B cell (primary cell): Measurements from ENCODE around the gene OR10K2. TPM values are rescaled to one million over a fixed set of nuclear protein-coding genes. Genes with fewer than 3 reads are reported as not detected.

Experiments
- ATAC-seq: fragments of 200-7000 bp; cut with Tn5 transposase; one replicate; pipeline ENCODE4 v1.10.0; 2021; ENCODE audit warnings: low read depth, mild to moderate bottlenecking, moderate number of reproducible peaks, moderate library complexity
- CTCF ChIA-PET: fragments of 350-600 bp; sonication (Branson Sonifier 250); formaldehyde crosslinking; loops from one replicate; lab custom pipeline; 2021; ENCODE audit warnings: antibody characterized with exemption, inconsistent platforms; lab: Charles Lee
- POLR2A ChIA-PET: fragments of 350-600 bp; sonication (Branson Sonifier 250); formaldehyde crosslinking; loops from one replicate; lab custom pipeline; 2021; ENCODE audit warnings: antibody characterized with exemption; lab: Charles Lee
- DNase-seq: peaks from one replicate; pipeline ENCODE4 v3.0.0; 2013
- H2AFZ ChIP-seq: 2 replicates; pipeline ENCODE4 v1.6.1; 2012; ENCODE audit warnings: mild to moderate bottlenecking, low read depth, low read length; ENCODE audit not compliant: insufficient read depth, poor library complexity, severe bottlenecking
- H3K27ac ChIP-seq, 2 donors: 1 replicate in 1 of 2; 2 replicates in 1 of 2; pipeline ENCODE4 v1.5.1; 2012 to 2013; ENCODE audit warnings: low read length in 2 of 2, mild to moderate bottlenecking in 2 of 2, moderate library complexity in 1 of 2
- H3K27me3 ChIP-seq, 4 experiments: fragments of 200-600 bp in 1 of 4; sonication (generic) in 1 of 4; replicated peaks in 1 of 4; 1 replicate in 2 of 4; 2 replicates in 2 of 4; pipeline versions ENCODE4 v1.6.1 to v1.7.0; 2013 to 2016; ENCODE audit warnings: low read length in 3 of 4, mild to moderate bottlenecking in 2 of 4, mixed read lengths in 1 of 4, moderate library complexity in 1 of 4; ENCODE audit not compliant: insufficient read depth in 4 of 4, control insufficient read depth in 3 of 4; ENCODE audit errors: control extremely low read depth in 1 of 4
- H3K36me3 ChIP-seq, 2 experiments: replicated peaks in 1 of 2; 1 replicate in 1 of 2; 2 replicates in 1 of 2; pipeline versions ENCODE4 v1.6.1 to v1.7.1; 2013; ENCODE audit warnings: low read length in 1 of 2; ENCODE audit not compliant: insufficient read depth in 2 of 2, control insufficient read depth in 1 of 2; ENCODE audit errors: control extremely low read depth in 1 of 2, extremely low read depth in 1 of 2
- H3K4me1 ChIP-seq, 2 donors: fragments of 200-600 bp in 1 of 2; sonication (generic) in 1 of 2; 1 replicate in 1 of 2; 2 replicates in 1 of 2; pipeline versions ENCODE4 v1.5.1 to v1.6.1; 2013 to 2017; ENCODE audit warnings: low read length in 2 of 2; ENCODE audit not compliant: control insufficient read depth in 2 of 2, insufficient read depth in 2 of 2
- H3K4me2 ChIP-seq: replicated peaks from 2 replicates; pipeline ENCODE3; 2012; ENCODE audit warnings: mild to moderate bottlenecking, low read depth, low read length; ENCODE audit not compliant: poor library complexity, severe bottlenecking
- H3K4me3 ChIP-seq, 5 experiments: fragments of 200-600 bp in 1 of 5; sonication (generic) in 1 of 5; 1 replicate in 3 of 5; 2 replicates in 2 of 5; pipeline versions ENCODE4 v1.5.1 to v1.7.0; 2011 to 2016; ENCODE audit warnings: low read length in 4 of 5, mild to moderate bottlenecking in 4 of 5, low read depth in 2 of 5, control low read depth in 1 of 5, moderate library complexity in 1 of 5; ENCODE audit not compliant: insufficient read depth in 1 of 5; ENCODE audit errors: control extremely low read depth in 1 of 5, extremely low read depth in 1 of 5
- H3K79me2 ChIP-seq: fragments of 200-600 bp; sonication (generic); one replicate; pipeline ENCODE4 v1.6.0; 2016; ENCODE audit warnings: low read length; ENCODE audit not compliant: control insufficient read depth, insufficient read depth
- H3K9ac ChIP-seq: fragments of 200-600 bp; sonication (generic); 2 replicates; pipeline ENCODE4 v1.6.1; 2017; ENCODE audit warnings: mild to moderate bottlenecking, low read length, moderate library complexity
- H3K9me3 ChIP-seq, 3 donors: one replicate each; pipeline versions ENCODE4 v1.6.1 to v1.7.1; 2013; ENCODE audit warnings: low read length in 2 of 3; ENCODE audit not compliant: control insufficient read depth in 2 of 3, insufficient read depth in 1 of 3; ENCODE audit errors: control extremely low read depth in 1 of 3
- H4K20me1 ChIP-seq: 2 replicates; pipeline ENCODE4 v1.6.0; 2012; ENCODE audit warnings: mild to moderate bottlenecking, low read length; ENCODE audit not compliant: insufficient read depth, control insufficient read depth, poor library complexity, severe bottlenecking
- H3K27ac Mint-ChIP-seq: one replicate; pipeline ENCODE4 v1.8.0; 2021; ENCODE audit warnings: mixed read lengths
- H3K27me3 Mint-ChIP-seq: one replicate; pipeline ENCODE4 v1.8.0; 2021; ENCODE audit warnings: mixed read lengths
- H3K4me1 Mint-ChIP-seq: one replicate; pipeline ENCODE4 v1.8.0; 2021; ENCODE audit warnings: mixed read lengths
- H3K4me3 Mint-ChIP-seq: one replicate; pipeline ENCODE4 v1.8.0; 2021; ENCODE audit warnings: mixed read lengths
- H3K9me3 Mint-ChIP-seq: one replicate; pipeline ENCODE4 v1.8.0; 2022; ENCODE audit warnings: mixed read lengths; ENCODE audit not compliant: insufficient read depth
- EZH2 ChIP-seq: IDR thresholded peaks from 2 replicates; pipeline ENCODE4 v1.6.1; 2012; ENCODE audit warnings: borderline replicate concordance, low read depth, mild to moderate bottlenecking, moderate library complexity, low read length; ENCODE audit not compliant: insufficient read depth, poor library complexity, severe bottlenecking
- WGBS: methylation state at CpG from one replicate; pipeline ENCODE4 v1.1.5; 2013; ENCODE audit warnings: missing lambda C conversion rate; ENCODE audit not compliant: insufficient coverage; 5-methylcytosine and 5-hydroxymethylcytosine counted together
- intact Hi-C: fragments of 100-400 bp; cut with micrococcal nuclease; formaldehyde crosslinking; loops from one replicate; pipeline ENCODE4 v1.10.0; 2022
- polyA plus RNA-seq: library from polyadenylated mRNA; depleted of rRNA; stranded (reverse); fragments of >200 nt; gene quantifications from 2 replicates; pipeline ENCODE4 v1.2.3, GENCODE V29; 2012
- total RNA-seq, 2 donors: library from RNA; stranded (reverse); fragments of 120-200 nt in 1 of 2; gene quantifications; 1 replicate in 1 of 2; 2 replicates in 1 of 2; pipeline versions ENCODE4 v1.2.3 to v1.2.4, GENCODE V29; 2013 to 2022
- TF ChIP-seq, protein P1 (sequence below): fragments of 200-600 bp; IDR thresholded peaks from one replicate; pipeline ENCODE4 v1.8.0; 2022; ENCODE audit warnings: antibody characterized with exemption, mild to moderate bottlenecking

Gene OR10K2
- total and polyA plus RNA-seq, 2 donors (not counting 1 experiment from before 2014, with no cell fraction given), result not detected

DNA sequence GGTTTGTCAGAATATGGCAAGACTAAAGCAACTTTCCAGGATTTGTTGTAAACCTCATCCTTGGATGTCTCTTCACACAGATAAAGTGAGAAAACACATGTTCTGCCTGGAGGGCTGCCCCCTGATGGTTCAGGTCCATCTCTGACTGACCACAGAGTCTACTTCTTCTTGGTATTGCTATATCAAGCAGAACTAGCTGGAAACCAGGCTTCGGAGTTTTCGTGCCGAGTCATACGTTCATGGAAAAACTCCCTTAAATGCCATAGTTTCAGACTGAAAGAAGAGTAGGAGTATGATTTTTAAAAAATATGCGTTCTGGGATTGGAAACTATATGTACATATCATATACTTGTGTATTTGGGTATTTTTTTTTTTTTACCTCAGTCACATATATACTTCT is 32.6 kb downstream of the OR10K2 start:
- Histone ChIP-seq H3K4me2 (no peak overlapping the region), H4K20me1 (no peaks in the 10 kb centered on the region), H3K27me3 (no peaks in the 10 kb centered on the region), H3K36me3 (no peaks in the 10 kb centered on the region), H3K27ac (no peak overlapping the region), H3K4me1 (peaks cover 3 to 16% of the 10 kb centered on the region in 2 donors), H3K4me3 (no peak overlapping the region), H3K9me3 (no peaks in the 10 kb centered on the region), H3K79me2 (no peaks in the 10 kb centered on the region), H2AFZ (no peak overlapping the region), H3K9ac (no peak overlapping the region)
- Mint-ChIP-seq H3K4me1 (peaks cover 20% of the 10 kb centered on the region), H3K4me3 (peak overlapping the region; percentile 14), H3K9me3 (no peaks in the 10 kb centered on the region), H3K27me3 (no peaks in the 10 kb centered on the region), H3K27ac (no peak overlapping the region)
- intact Hi-C loops, result loop anchor here (10.0 kb wide), 2 partner anchors 149 to 621 kb away; no protein-coding TSS in a partner anchor
- ATAC-seq (no peak), DNase-seq (no peak)
- ChIA-PET POLR2A (interaction anchor here (0.7 kb wide), 1 partner anchor 40 kb away, joined by 5 read pairs; the partner anchor contains the start of gene CD1E), CTCF (interaction anchor here (1.7 kb wide), 1 partner anchor 190 kb away, joined by 8 read pairs; no protein-coding TSS in a partner anchor)
- no CpG with 5 or more reads among the region's 5 CpGs for WGBS
- no peak for TF ChIP-seq EZH2
- TF ChIP-seq, protein P1, sequence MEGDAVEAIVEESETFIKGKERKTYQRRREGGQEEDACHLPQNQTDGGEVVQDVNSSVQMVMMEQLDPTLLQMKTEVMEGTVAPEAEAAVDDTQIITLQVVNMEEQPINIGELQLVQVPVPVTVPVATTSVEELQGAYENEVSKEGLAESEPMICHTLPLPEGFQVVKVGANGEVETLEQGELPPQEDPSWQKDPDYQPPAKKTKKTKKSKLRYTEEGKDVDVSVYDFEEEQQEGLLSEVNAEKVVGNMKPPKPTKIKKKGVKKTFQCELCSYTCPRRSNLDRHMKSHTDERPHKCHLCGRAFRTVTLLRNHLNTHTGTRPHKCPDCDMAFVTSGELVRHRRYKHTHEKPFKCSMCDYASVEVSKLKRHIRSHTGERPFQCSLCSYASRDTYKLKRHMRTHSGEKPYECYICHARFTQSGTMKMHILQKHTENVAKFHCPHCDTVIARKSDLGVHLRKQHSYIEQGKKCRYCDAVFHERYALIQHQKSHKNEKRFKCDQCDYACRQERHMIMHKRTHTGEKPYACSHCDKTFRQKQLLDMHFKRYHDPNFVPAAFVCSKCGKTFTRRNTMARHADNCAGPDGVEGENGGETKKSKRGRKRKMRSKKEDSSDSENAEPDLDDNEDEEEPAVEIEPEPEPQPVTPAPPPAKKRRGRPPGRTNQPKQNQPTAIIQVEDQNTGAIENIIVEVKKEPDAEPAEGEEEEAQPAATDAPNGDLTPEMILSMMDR, result no peak

DNA sequence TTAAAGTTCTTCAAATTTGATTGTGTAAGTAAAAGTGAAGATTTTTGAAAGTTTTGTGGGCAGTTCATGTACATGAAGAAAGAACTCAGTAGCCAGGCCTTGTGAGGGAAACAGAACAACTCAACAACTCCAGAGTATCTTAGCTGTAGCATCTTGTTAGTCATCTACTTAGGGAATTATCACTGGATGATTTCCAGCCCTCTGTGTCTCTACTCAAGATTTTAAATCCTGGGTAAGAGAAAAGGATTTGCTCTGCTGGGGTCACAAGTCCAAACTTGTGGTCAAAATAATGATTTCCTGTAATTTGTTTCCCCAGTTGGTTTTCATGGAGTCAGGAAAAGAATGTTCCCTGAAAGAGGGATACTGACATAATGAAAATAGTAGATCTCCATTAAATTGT is 34.9 kb downstream of the OR10K2 start:
- H3K4me1 Mint-ChIP-seq, result peaks cover 20% of the 10 kb centered on the region
- H3K9me3 Mint-ChIP-seq, result no peaks in the 10 kb centered on the region
- ChIA-PET POLR2A (no interaction called here), CTCF (no interaction called here)
- intact Hi-C loops, result loop anchor here (10.0 kb wide), 2 partner anchors 146 to 624 kb away; no protein-coding TSS in a partner anchor
- no peak overlapping the region for H3K4me3 Mint-ChIP-seq
- no peaks in the 10 kb centered on the region for H4K20me1 ChIP-seq
- H3K4me3 ChIP-seq, result no peak overlapping the region
- H2AFZ ChIP-seq, result peak overlapping the region; percentile 34
- H3K27ac Mint-ChIP-seq, result no peak overlapping the region
- no peak overlapping the region for H3K4me2 ChIP-seq
- DNase-seq, result no peak
- no peaks in the 10 kb centered on the region for H3K27me3 Mint-ChIP-seq
- H3K79me2 ChIP-seq, result no peaks in the 10 kb centered on the region
- no peak overlapping the region for H3K9ac ChIP-seq
- H3K27ac ChIP-seq, result peak overlapping the region in 1 of 2 donors; percentile 2
- H3K4me1 ChIP-seq, result peaks cover 3 to 16% of the 10 kb centered on the region in 2 donors
- no peak for ATAC-seq
- TF ChIP-seq, protein P1, result no peak
- TF ChIP-seq EZH2, result no peak
- H3K36me3 ChIP-seq, result no peaks in the 10 kb centered on the region
- H3K27me3 ChIP-seq, result no peaks in the 10 kb centered on the region
- no peaks in the 10 kb centered on the region for H3K9me3 ChIP-seq
